ENCODE measurements around the gene ATP6V1B1. TPM values are rescaled to one million over a fixed set of nuclear protein-coding genes. Genes with fewer than 3 reads are reported as not detected.
A peak's percentile ranks its signal among the peaks of the same experiment; 100 is the strongest.

Gene ATP6V1B1
- total RNA-seq, 3 donors from 2014 or later (not counting 1 experiment from before 2014, with no cell fraction given): not detected

- ATAC-seq: no peak
- H3K9me3 Mint-ChIP-seq: no peaks in the 10 kb centered on the region
- no peak for TF ChIP-seq CTCF (IDR thresholded peaks at IDR 0.05)
- intact Hi-C loops (cut with micrococcal nuclease): loop anchor here (2.0 kb wide), 1 partner anchor 19 kb away; no protein-coding TSS in a partner anchor
- no peaks in the 10 kb centered on the region for H3K27me3 Mint-ChIP-seq (ENCODE audit: low read depth in 2 of 2)
- WGBS (ENCODE audit: insufficient coverage): 65% methylated on average over 3 of the region's 3 CpGs
- Histone ChIP-seq H3K27ac (ENCODE audit: low read length) (no peak overlapping the region), H3K4me1 (ENCODE audit: control insufficient read depth, insufficient read depth, low read length) (peaks cover 12% of the 10 kb centered on the region), H3K4me3 (ENCODE audit: low read length) (no peak overlapping the region), H3K36me3 (ENCODE audit: control insufficient read depth, insufficient read depth, low read length) (peaks cover 21% of the 10 kb centered on the region), H3K9me3 (ENCODE audit: control insufficient read depth, insufficient read depth, low read length) (no peaks in the 10 kb centered on the region), H3K27me3 (ENCODE audit: control insufficient read depth, insufficient read depth, low read length) (no peaks in the 10 kb centered on the region)
- peak overlapping the region; percentile 60 for H3K4me3 Mint-ChIP-seq
- no peaks in the 10 kb centered on the region for H3K36me3 Mint-ChIP-seq
- DNase-seq: no peak
- H3K4me1 Mint-ChIP-seq: peaks cover 6 to 10% of the 10 kb centered on the region in 2 donors
- H3K27ac Mint-ChIP-seq: peak overlapping the region in 1 of 2 donors; percentile 75
These were observed 48.5 kb downstream of the ATP6V1B1 start for GRCh38 chr2:70984228-70984575.

DNA sequence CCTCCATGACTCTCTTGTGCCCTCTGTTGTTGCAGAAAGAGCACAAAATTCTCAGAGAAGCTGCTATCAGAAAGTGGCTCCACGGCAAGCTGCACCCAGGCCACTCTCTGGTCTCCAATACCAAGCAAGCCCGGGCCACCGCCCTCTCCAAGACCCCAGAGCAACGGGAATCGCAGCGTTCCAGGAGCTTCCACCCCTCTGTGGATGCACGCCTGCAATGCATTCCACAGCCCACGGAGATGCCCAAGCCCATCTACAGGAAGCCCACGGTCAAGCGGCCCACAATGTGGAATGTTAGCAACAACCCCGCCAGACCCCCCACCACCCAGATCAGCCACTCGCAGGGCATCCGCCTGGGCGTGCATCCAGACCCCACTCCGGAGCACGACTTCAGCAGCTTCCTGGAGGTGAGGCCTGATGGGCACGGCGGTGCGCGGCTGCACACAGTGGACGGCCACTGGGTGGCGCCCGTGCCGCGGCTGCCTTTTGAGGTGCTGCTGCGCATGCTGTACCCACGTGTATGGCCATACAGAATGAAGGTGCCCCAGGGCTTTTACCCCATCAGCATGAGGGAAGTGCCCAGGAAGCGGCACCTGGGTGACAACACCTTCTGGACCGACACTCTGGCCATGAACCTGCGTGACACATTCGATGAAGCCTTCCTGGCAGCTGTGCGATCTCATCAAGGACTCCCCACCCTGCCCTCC, 49.0 kb downstream of the ATP6V1B1 start:
- Histone ChIP-seq H3K4me3 (ENCODE audit: low read length) (no peak overlapping the region), H3K27me3 (ENCODE audit: control insufficient read depth, insufficient read depth, low read length) (no peaks in the 10 kb centered on the region), H3K36me3 (ENCODE audit: control insufficient read depth, insufficient read depth, low read length) (peaks cover 25% of the 10 kb centered on the region), H3K9me3 (ENCODE audit: control insufficient read depth, insufficient read depth, low read length) (no peaks in the 10 kb centered on the region), H3K27ac (ENCODE audit: low read length) (no peak overlapping the region), H3K4me1 (ENCODE audit: control insufficient read depth, insufficient read depth, low read length) (peaks cover 10% of the 10 kb centered on the region)
- peak overlapping the region in 1 of 2 donors; percentile 75 for H3K27ac Mint-ChIP-seq
- TF ChIP-seq CTCF (IDR thresholded peaks at IDR 0.05): peak; percentile 92
- ATAC-seq (peak; percentile 99 to 100 (median 100)), DNase-seq (peak; percentile 81 to 89)
- no peaks in the 10 kb centered on the region for H3K9me3 Mint-ChIP-seq
- no peaks in the 10 kb centered on the region for H3K36me3 Mint-ChIP-seq
- intact Hi-C loops (cut with micrococcal nuclease): loop anchor here (1.0 to 2.0 kb wide), 2 partner anchors 11 to 20 kb away; no protein-coding TSS in a partner anchor
- H3K27me3 Mint-ChIP-seq (ENCODE audit: low read depth in 2 of 2): no peaks in the 10 kb centered on the region
- 25% methylated on average over 32 of the region's 32 CpGs for WGBS (ENCODE audit: insufficient coverage)
- peak overlapping the region; percentile 60 for H3K4me3 Mint-ChIP-seq
- H3K4me1 Mint-ChIP-seq: peaks cover 6 to 10% of the 10 kb centered on the region in 2 donors

GRCh38 chr2:70985283-70985688, 49.6 kb downstream of the ATP6V1B1 start:
- Mint-ChIP-seq H3K4me1 (peaks cover 6 to 10% of the 10 kb centered on the region in 2 donors), H3K4me3 (no peak overlapping the region), H3K36me3 (no peaks in the 10 kb centered on the region), H3K27me3 (ENCODE audit: low read depth in 2 of 2) (no peaks in the 10 kb centered on the region), H3K27ac (no peak overlapping the region), H3K9me3 (no peaks in the 10 kb centered on the region)
- TF ChIP-seq CTCF (IDR thresholded peaks at IDR 0.05): no peak
- ATAC-seq (no peak), DNase-seq (no peak)
- no peak overlapping the region for H3K27ac ChIP-seq (ENCODE audit: low read length)
- peaks cover 28% of the 10 kb centered on the region for H3K36me3 ChIP-seq (ENCODE audit: control insufficient read depth, insufficient read depth, low read length)
- no peak overlapping the region for H3K4me3 ChIP-seq (ENCODE audit: low read length)
- H3K4me1 ChIP-seq (ENCODE audit: control insufficient read depth, insufficient read depth, low read length): peaks cover 10% of the 10 kb centered on the region
- 60% methylated on average over 2 of the region's 5 CpGs for WGBS (ENCODE audit: insufficient coverage)
- intact Hi-C loops (cut with micrococcal nuclease): loop anchor here (1.0 to 2.0 kb wide), 2 partner anchors 10 to 20 kb away; no protein-coding TSS in a partner anchor
- H3K9me3 ChIP-seq (ENCODE audit: control insufficient read depth, insufficient read depth, low read length): no peaks in the 10 kb centered on the region
- no peaks in the 10 kb centered on the region for H3K27me3 ChIP-seq (ENCODE audit: control insufficient read depth, insufficient read depth, low read length)

Measured in natural killer cell (primary cell).